NAMALWA (cell line): Measurements from ENCODE around the gene BSN.
"Not testable (repeated sequence)": the region's sequence is repeated elsewhere in the genome, so short reads cannot be mapped to it uniquely, and the experiment has no call there.

ENCODE experiments used
- DNase-seq: peaks from one replicate; pipeline ENCODE4 v3.0.0-alpha.2; 2015; ENCODE audit warnings: low spot score

BSN gene

DNA sequence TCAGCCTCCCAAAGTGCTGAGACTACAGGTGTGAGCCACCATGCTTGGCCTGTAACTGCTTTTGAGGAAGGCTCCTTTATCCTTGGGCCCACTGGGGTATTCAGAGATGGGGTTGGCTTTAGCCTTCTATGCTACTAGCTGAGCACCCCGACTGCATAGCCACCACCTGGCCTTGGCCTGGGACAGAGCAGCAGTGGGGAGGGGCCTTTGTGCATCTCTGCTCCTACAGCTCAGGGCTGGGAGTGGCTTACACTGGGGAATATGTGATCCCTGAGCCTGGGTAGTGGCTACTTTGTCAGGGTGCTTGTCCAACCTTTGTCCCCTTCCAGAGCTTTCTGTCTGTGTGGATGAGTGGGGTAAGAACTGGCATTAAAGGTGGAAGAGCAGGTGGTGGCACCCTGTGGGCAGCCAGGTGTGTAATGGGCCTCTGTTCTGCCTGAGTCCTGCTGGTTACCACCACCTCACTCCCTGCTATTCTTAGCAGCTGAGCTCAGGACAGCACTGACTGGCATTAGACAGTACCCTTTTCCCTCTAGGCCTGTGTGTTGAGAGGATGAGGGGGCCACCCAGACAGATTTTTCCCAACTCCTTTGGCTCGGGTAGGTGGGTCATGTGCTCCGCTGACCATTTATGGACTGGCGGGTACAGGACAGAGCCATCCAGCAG lies 141.2 kb downstream of the BSN start:
- DNase-seq: not testable (repeated sequence)

DNA sequence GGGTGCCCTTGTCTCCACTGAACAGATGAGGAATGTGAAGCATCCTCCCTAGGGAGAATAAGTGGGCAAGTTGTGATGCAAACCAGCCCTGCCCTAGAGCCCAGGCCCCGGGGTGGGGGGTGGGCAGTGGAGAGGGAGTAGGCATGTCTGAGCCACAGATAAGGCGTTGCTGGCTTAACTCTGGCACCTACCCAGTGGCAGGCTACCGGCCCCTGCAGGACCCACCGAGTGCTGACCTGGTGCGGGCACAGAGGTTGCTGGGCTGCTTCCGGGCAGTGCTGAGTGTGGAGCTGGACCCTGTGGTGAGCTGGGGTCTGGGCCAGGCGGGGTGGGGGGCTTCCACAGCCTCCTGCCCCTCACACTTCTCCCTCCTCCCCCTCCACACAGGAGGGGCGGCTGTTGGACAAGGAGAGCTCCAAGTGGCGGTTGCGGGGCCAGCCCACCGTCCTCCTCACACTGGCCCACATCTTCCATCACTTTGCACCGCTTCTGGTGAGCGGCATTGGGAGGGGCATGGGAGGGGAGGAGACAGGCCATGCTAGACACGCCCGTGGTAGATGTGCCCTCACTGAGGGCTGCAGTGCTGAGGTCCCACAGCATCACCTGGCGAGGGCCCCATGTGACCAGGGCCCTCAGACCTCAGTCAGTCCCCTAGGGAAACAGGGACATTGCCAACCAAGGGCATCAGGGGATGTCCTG lies 145.2 kb downstream of the BSN start:
- no peak for DNase-seq

GRCh38 chr3:49700014-49700413 lies 145.7 kb downstream of the BSN start:
- DNase-seq: no peak

DNA sequence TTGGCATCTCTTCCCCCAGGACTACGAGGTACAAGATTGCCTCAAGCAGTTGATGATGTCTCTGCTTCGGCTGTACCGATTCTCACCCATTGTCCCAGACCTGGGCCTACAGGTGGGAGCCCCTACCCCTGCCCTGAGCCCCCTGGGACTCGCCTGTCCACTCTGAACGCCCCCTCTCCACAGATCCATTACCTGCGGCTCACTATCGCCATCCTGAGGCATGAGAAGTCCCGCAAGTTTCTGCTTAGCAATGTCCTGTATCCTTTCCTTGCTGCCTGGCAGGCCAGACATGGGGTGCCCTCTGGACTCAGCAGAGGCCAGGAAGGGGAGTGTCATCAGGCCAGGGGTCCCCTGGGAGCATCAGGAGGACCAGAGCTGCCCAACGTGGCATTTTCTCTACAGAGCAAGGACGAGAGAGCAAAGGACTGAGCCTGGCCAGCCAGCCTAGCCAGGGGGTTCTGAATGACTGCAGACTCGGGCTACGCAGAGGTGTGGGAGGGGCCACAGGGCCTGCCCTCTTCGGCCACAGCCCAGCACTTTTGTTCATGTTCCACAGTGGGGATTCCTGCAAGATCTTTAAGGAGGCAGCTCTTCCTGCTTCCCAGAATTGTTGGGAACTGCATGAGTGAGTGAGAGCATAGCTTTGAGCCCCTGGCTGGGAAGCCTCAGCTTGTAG lies 146.3 kb downstream of the BSN start:
- DNase-seq: no peak

GRCh38 chr3:49701388-49702077 lies 147.3 kb downstream of the BSN start:
- DNase-seq: no peak

DNA sequence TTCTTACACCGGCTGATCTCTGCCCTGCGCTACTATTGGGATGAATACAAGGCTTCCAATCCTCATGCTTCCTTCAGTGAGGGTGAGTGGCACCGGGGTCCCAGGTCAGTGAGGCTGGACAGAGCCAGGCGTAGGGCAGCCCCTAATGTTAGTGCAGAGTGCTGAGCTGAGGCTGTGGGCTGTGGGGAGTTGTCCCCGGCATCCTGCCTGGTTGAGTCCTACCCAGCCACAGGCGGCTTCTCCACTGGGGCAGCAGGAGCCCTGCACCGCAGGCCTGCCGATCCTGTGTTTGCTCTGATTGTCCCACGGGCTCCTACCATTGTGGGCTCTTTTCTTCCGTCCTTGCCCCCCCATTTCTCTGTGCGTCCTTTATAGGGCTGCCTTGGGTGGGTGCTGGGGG lies 148.4 kb downstream of the BSN start:
- no peak for DNase-seq

- peak; percentile 75 for DNase-seq
These were observed 149.2 kb downstream of the BSN start for GRCh38 chr3:49703443-49703927.

DNA sequence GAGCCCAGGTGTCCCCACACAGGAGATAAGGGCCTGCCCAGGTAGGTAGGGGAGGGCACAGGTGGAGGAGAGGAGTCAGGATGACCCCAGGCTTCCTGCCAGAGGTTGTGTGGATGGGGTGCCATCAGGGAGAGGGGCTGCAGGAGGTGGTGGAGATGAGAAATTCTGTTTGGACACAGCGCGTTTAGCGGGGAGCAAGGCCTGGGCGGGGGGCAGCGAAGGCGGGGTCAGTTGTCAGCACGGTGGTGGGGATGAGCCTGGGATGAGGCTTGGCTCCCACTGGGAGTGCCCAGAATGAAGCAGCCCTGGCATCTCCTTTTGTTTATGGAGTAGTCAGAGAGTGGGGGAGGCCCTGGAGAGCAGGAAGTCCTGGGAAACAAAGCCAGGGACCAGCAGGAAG lies 149.7 kb downstream of the BSN start:
- DNase-seq: no peak

DNA sequence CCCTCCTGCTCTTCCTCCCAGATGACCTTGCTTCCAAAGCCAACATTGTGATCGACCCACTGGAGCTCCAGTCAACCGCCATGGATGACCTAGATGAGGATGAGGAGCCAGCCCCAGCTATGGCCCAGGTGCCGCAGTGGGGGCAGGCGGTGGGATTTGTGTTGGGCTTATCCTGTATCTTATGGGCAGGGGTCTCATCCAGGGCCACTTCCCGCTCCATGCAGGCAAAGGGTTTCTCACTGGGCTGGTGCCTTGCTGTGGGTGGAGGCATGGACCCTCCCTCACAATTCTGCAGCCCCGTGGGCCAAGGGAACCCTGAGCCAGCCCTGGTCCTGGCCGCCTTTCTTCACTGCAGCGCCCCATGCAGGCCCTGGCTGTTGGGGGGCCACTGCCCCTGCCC lies 150.4 kb downstream of the BSN start:
- DNase-seq: no peak

DNA sequence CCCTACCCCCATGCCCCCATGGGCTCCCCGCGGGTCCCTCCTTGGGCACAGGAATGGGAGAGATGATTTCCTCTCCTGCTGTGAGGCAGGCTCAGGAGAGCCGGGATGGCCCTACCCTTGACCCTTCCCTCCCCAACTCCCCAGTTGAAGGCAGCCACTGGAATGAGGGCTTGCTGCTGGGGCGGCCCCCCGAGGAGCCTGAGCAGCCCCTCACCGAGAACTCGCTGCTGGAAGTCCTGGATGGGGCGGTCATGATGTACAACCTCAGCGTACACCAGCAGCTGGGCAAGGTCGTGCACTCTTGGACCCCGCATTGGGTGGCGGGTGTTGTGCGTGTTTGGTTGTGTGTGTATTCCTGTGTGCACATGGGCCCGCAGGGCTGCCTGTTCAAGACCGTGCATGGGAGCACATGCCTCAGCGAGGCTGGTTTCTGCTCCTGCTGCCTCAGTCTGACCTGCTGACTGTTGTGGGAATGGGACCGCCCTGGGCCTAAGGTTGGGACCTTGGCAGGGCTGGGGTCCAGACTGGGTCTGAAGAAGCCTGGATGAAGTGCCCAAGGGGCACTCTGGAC lies 151.2 kb downstream of the BSN start:
- DNase-seq: no peak

DNA sequence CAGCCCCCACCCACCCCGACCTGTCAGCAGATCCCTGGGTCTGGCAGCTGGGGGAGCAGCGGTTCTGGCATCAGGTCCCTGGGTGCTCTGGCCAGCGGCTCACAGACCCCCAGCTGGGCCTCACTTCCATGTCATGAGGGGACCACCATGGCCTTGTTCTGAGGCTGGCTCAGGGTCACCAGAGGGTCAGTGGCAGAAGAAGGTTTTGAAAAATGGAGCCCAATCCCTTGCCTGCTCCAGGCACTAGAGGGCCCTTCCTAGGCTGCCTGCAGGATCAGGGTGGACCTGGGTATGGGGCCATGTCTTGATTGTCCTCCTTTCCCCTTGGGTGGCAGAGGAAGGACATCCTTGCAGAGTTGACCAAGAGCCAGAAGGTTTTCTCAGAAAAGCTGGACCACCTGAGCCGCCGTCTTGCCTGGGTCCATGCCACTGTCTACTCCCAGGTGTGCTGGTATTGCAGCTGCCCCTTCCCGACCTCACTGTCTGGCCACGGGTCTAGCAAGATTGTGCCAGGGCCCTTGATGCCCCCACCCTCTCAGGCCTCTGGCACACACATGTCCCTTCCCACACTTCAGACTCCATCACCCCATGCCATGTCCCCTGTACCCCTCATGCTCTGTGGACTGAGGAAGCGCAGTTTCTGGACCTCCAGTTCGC lies 152.3 kb downstream of the BSN start:
- no peak for DNase-seq

GRCh38 chr3:49707113-49707480 lies 152.8 kb downstream of the BSN start:
- no peak for DNase-seq

DNA sequence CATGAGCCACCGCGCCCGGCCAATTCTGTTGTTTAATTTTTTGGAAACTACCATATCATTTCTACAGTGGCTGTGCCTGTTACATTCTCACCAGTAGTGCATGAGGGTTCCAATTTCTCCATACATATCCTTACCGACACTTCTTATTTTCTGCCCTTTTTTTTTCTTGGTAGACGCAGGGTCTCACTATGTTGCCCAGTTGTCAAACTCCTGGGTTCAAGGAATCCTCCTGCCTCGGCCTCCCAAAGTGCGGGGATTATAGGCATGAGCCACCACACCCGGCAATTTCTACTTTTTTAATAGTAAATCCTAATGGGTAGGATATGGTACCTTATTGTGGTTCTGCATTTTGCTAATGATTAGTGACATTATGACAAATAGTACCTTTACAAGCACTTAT lies 155.6 kb downstream of the BSN start:
- DNase-seq: no peak

- DNase-seq: no peak
These were observed 157.2 kb downstream of the BSN start for GRCh38 chr3:49711489-49711888.

- DNase-seq: no peak
These were observed 157.9 kb downstream of the BSN start for GRCh38 chr3:49712166-49712565.

DNA sequence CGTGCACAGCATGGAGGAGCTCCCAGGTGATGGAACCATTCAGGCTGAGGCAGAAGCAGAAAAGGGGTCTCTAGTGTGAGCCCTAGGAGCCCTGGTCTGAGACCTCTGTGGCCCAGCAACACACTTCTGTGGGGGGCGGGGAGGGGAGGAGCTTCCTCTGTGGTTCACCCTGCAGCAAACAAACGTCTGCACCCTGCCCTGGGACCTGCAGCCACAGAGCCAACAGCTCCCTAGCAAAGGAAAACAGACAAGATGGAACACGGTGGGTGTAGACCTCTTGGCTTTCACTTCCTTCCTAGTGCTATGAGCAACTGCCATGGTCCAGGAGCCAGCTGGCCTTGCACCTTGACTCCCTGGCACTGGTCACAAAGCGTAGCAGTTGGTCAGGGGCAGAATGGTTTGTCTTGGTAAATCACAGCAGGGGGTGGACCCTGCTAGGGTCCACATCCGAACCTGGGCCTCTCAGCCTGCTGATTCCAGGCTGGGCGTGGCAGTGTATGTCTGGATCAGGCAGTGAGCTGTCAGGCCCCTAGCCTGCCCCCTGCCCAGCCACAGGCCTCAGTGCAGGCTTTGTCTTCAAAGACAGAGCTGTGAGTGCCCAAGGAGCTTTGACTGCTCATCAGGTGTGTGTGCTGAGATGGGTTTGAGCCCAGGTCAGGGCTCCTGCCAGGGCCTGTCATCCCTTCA lies 158.5 kb downstream of the BSN start:
- DNase-seq: no peak

DNA sequence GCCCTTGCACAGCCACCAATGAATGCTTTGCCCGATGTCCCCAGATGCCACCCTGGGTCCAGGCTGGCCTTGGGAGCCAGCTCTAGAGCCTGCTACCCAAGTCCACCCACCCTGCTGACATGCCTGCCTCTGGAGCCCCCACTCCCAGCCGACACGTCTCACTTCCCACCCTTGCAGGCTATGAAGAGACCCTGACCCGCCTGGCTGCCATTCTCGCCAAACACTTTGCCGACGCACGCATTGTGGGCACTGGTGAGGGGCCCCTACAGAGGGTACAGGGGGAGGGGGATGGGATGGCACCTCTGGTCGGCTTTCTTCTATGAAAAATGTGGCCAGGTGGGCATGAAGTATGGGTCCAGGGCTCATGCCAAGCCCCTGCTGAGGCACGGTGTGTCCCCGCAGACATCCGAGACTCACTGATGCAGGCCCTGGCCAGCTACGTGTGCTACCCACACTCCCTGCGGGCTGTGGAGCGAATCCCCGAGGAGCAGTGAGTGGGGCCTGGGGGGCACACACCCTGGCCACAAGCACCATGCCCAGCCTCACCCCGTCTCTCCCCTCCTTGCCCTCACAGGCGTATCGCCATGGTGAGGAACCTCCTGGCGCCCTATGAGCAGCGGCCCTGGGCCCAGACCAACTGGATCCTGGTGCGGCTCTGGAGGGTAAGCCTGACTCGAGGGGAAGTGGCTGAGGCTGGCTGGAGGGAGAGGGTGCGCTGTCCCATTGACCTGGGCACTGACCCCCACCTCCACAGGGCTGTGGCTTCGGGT lies 159.2 kb downstream of the BSN start:
- no peak for DNase-seq

GRCh38 chr3:49714728-49715550 lies 160.7 kb downstream of the BSN start:
- no peak for DNase-seq

DNA sequence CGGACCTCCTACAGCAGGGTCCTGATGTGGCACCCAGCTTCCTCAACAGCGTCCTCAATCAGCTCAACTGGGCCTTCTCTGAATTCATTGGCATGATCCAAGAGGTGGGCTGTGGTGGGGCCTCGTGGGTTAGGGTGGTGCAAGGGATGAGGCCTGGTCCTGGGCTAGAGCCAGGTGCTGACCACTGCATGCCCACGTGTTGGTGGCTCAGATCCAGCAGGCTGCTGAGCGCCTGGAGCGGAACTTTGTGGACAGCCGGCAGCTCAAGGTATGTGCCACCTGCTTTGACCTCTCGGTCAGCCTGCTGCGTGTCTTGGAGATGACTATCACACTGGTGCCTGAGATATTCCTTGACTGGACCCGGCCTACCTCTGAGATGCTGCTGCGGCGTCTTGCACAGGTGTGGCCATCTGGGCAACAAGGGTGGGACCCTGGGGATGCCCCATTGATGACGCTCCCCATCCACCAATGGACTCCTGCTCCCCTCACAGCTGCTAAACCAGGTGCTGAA lies 161.4 kb downstream of the BSN start:
- no peak for DNase-seq
